CD4-positive, alpha-beta T cell treated with Interleukin-6 for 4 hours (primary cell): Measurements from ENCODE around the gene PAX8.

Source experiments
- DNase-seq: peaks from one replicate; pipeline ENCODE4 v3.0.0-alpha.2; 2020; ENCODE audit warnings: mixed read lengths

The PAX8 gene

GRCh38 chr2:113264713-113265403 lies 13.9 kb downstream of the PAX8 start:
- no peak for DNase-seq

GRCh38 chr2:113263546-113263945 lies 15.2 kb downstream of the PAX8 start:
- no peak for DNase-seq

- no peak for DNase-seq
Observed at GRCh38 chr2:113260991-113261390, 17.7 kb downstream of the PAX8 start.

GRCh38 chr2:113258471-113259147 lies 20.1 kb downstream of the PAX8 start:
- no peak for DNase-seq

- no peak for DNase-seq
Observed at GRCh38 chr2:113257516-113258264, 21.0 kb downstream of the PAX8 start.

- DNase-seq = no peak
Observed at GRCh38 chr2:113255140-113256070, 23.3 kb downstream of the PAX8 start.

- DNase-seq = no peak
Observed at GRCh38 chr2:113253453-113253852, 25.3 kb downstream of the PAX8 start.

- no peak for DNase-seq
Observed at GRCh38 chr2:113252047-113252590, 26.6 kb downstream of the PAX8 start.

GRCh38 chr2:113251118-113251517 lies 27.6 kb downstream of the PAX8 start:
- peak; percentile 68 for DNase-seq

- DNase-seq = peak; percentile 85
Observed at GRCh38 chr2:113248997-113249770, 29.5 kb downstream of the PAX8 start.

- no peak for DNase-seq
Observed at GRCh38 chr2:113246606-113247005, 32.1 kb downstream of the PAX8 start.

- DNase-seq = no peak
Observed at GRCh38 chr2:113245276-113245711, 33.4 kb downstream of the PAX8 start.

- no peak for DNase-seq
Observed at GRCh38 chr2:113242327-113242726, 36.4 kb downstream of the PAX8 start.

- no peak for DNase-seq
Observed at GRCh38 chr2:113240915-113241911, 37.5 kb downstream of the PAX8 start.

- DNase-seq = no peak
Observed at GRCh38 chr2:113240150-113240914, 38.4 kb downstream of the PAX8 start.

- DNase-seq = no peak
Observed at GRCh38 chr2:113238871-113239839, 39.6 kb downstream of the PAX8 start.

- DNase-seq = no peak
Observed at GRCh38 chr2:113237604-113238160, 41.0 kb downstream of the PAX8 start.
